ENCODE measurements around the gene L1CAM. TPM values are rescaled to one million over a fixed set of nuclear protein-coding genes. Genes with fewer than 3 reads are reported as not detected.

Gene L1CAM
- total and polyA plus RNA-seq, 9 of the 15 experiments (the other 6 are each of a cell fraction or from before 2014, with no cell fraction given) = 0.09 to 0.86 (median 0.26) TPM; not detected in 3

DNA sequence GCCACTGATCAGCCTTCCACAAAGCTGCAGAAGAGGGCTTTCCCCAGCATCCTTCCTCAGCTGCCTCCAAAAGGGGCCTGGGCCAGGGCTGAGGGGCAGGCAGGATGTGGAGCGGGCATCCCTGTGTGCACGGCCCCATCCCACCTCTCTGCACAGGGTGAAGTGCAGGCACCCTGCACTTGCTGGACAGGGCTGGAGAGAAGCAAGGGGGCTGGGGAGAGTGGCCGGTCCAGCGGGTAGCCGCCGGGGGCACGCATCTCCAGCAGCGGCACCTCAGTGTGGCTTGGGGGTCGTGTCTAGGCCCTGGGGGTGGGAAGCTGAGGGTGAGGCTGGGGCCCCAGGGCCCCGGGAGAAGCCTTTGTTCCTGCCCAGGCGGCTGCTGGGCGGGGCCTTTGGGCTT, 21.5 kb upstream of the L1CAM start:
- H3K36me3 ChIP-seq (ENCODE audit: control insufficient read depth, insufficient read depth, low read length) = peaks cover 11% of the 10 kb centered on the region; the same call in 2 of the 3 replicates
- H3K9me1 ChIP-seq (ENCODE audit: control insufficient read depth, insufficient read depth, low read length) = no peaks in the 10 kb centered on the region
- DNase-seq (ENCODE audit: extremely low read depth in 1 of 4, low spot score in 3 of 4) (no peak), ATAC-seq (no peak), FAIRE-seq (no peak)
- H3K79me2 ChIP-seq (ENCODE audit: control insufficient read depth, insufficient read depth, low read length) = no peaks in the 10 kb centered on the region
- POLR2A ChIA-PET = interaction anchor here (0.6 to 1.3 kb wide), 5 partner anchors 15 to 181 kb away, joined by 3 to 7 read pairs (median 3); no protein-coding TSS in a partner anchor
- no TSS peak for BruUV-seq (replicated peaks)
- WGBS (ENCODE audit: insufficient coverage, low coverage, missing lambda C conversion rate) = 90% methylated on average over 2 of the region's 12 CpGs
- no peak overlapping the region for H2AFZ ChIP-seq (ENCODE audit: low read depth, low read length)
- H3K27me3 ChIP-seq (ENCODE audit: control insufficient read depth in 2 of 2, insufficient read depth in 2 of 2, low read length in 2 of 2) = no peaks in the 10 kb centered on the region
- no peaks in the 10 kb centered on the region for H3K9me3 ChIP-seq (replicated peaks; ENCODE audit: control insufficient read depth, insufficient read depth, low read depth, low read length)
- H3K4me3 ChIP-seq = no peak overlapping the region
- H4K20me1 ChIP-seq (replicated peaks; ENCODE audit: control insufficient read depth, insufficient read depth, low read length) = peaks cover 5% of the 10 kb centered on the region; the same call in 1 of the 2 replicates
- CTCF ChIA-PET (ENCODE audit: low intra/inter-chr PET ratio) = no interaction called here
- no peak overlapping the region for H3K9ac ChIP-seq (ENCODE audit: insufficient read depth in 1 of 2, low read depth in 2 of 2, low read length in 2 of 2)
- H3K27ac ChIP-seq (ENCODE audit: extremely low read depth, low read depth, low read length) = no peak overlapping the region
- H3K4me2 ChIP-seq (ENCODE audit: insufficient read depth, low read length) = no peak overlapping the region
- in situ Hi-C loops (cut with MboI) (no loop called here), intact Hi-C loops (cut with micrococcal nuclease) (no loop called here)
- H3K4me1 ChIP-seq (replicated peaks in 1 of 2; ENCODE audit: control insufficient read depth in 2 of 2, insufficient read depth in 2 of 2, low read length in 2 of 2) = peaks cover 6 to 67% of the 10 kb centered on the region in 2 experiments; a peak in 3 of 5 replicates
- TF ChIP-seq E2F1 (CRISPR knock-in tag; IDR thresholded peaks at IDR 0.05) (no peak), SRSF3 (IDR thresholded peaks at IDR 0.05; ENCODE audit: insufficient read depth, low read length) (no peak), FOXA3 (CRISPR knock-in tag; conservative IDR thresholded peaks at IDR 0.05 in 1 of 2, IDR thresholded peaks at IDR 0.05 in 1 of 2) (no peak), NRF1 (conservative IDR thresholded peaks at IDR 0.05 in 1 of 2, IDR thresholded peaks at IDR 0.05 in 1 of 2) (no peak), SMAD3 (CRISPR knock-in tag; conservative IDR thresholded peaks at IDR 0.05) (no peak), GATA2 (CRISPR knock-in tag; IDR thresholded peaks at IDR 0.05) (no peak), ZNF3 (CRISPR knock-in tag; IDR thresholded peaks at IDR 0.05) (no peak), SUPT5H (IDR thresholded peaks at IDR 0.05) (no peak), KLF1 (tag; IDR thresholded peaks at IDR 0.05) (no peak), E2F6 (IDR thresholded peaks at IDR 0.05; ENCODE audit: borderline replicate concordance in 1 of 2, extremely low read depth in 1 of 2, insufficient read depth in 1 of 2, insufficient read length in 1 of 2, low read depth in 1 of 2, low read length in 1 of 2, poor library complexity in 1 of 2, severe bottlenecking in 1 of 2) (no peak)
- TF ChIP-seq, protein P1, sequence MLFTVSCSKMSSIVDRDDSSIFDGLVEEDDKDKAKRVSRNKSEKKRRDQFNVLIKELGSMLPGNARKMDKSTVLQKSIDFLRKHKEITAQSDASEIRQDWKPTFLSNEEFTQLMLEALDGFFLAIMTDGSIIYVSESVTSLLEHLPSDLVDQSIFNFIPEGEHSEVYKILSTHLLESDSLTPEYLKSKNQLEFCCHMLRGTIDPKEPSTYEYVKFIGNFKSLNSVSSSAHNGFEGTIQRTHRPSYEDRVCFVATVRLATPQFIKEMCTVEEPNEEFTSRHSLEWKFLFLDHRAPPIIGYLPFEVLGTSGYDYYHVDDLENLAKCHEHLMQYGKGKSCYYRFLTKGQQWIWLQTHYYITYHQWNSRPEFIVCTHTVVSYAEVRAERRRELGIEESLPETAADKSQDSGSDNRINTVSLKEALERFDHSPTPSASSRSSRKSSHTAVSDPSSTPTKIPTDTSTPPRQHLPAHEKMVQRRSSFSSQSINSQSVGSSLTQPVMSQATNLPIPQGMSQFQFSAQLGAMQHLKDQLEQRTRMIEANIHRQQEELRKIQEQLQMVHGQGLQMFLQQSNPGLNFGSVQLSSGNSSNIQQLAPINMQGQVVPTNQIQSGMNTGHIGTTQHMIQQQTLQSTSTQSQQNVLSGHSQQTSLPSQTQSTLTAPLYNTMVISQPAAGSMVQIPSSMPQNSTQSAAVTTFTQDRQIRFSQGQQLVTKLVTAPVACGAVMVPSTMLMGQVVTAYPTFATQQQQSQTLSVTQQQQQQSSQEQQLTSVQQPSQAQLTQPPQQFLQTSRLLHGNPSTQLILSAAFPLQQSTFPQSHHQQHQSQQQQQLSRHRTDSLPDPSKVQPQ (CRISPR knock-in tag; IDR thresholded peaks at IDR 0.05; ENCODE audit: borderline replicate concordance) = no peak
- TF ChIP-seq, protein P2, sequence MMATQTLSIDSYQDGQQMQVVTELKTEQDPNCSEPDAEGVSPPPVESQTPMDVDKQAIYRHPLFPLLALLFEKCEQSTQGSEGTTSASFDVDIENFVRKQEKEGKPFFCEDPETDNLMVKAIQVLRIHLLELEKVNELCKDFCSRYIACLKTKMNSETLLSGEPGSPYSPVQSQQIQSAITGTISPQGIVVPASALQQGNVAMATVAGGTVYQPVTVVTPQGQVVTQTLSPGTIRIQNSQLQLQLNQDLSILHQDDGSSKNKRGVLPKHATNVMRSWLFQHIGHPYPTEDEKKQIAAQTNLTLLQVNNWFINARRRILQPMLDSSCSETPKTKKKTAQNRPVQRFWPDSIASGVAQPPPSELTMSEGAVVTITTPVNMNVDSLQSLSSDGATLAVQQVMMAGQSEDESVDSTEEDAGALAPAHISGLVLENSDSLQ (IDR thresholded peaks at IDR 0.05) = no peak
- TF ChIP-seq, protein P3, sequence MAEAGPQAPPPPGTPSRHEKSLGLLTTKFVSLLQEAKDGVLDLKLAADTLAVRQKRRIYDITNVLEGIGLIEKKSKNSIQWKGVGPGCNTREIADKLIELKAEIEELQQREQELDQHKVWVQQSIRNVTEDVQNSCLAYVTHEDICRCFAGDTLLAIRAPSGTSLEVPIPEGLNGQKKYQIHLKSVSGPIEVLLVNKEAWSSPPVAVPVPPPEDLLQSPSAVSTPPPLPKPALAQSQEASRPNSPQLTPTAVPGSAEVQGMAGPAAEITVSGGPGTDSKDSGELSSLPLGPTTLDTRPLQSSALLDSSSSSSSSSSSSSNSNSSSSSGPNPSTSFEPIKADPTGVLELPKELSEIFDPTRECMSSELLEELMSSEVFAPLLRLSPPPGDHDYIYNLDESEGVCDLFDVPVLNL (CRISPR knock-in tag; IDR thresholded peaks at IDR 0.05; ENCODE audit: low read depth) = no peak

Data from K562 (cell line).